Loucy (cell line): ENCODE results near the gene OPRM1.

Experiments
- H2AFZ ChIP-seq: fragments of 200-600 bp; sonication (generic); 2 replicates; pipeline ENCODE4 v1.6.0; 2016; ENCODE audit warnings: antibody characterized with exemption, mild to moderate bottlenecking, low read length, moderate library complexity
- H3F3A ChIP-seq: fragments of 200-600 bp; 2 replicates; pipeline ENCODE4 v1.6.0; 2016; ENCODE audit warnings: antibody characterized with exemption, low read depth, mild to moderate bottlenecking
- H3K27me3 ChIP-seq: fragments of 200-600 bp; sonication (generic); 2 replicates; pipeline ENCODE4 v1.6.1; 2014; ENCODE audit warnings: low read length, mild to moderate bottlenecking; ENCODE audit not compliant: insufficient read depth, poor library complexity, severe bottlenecking
- H3K36me3 ChIP-seq: fragments of 200-600 bp; sonication (generic); 2 replicates; pipeline ENCODE4 v1.6.1; 2016; ENCODE audit warnings: low read length; ENCODE audit not compliant: insufficient read depth
- H3K4me1 ChIP-seq: fragments of 200-600 bp; sonication (generic); 2 replicates; pipeline ENCODE4 v1.5.1; 2014; ENCODE audit warnings: low read length, mild to moderate bottlenecking; ENCODE audit not compliant: insufficient read depth, poor library complexity, severe bottlenecking
- H3K4me2 ChIP-seq: fragments of 200-600 bp; sonication (generic); 2 replicates; pipeline ENCODE4 v1.6.0; 2014; ENCODE audit warnings: antibody characterized with exemption, low read length, low read depth, mild to moderate bottlenecking; ENCODE audit not compliant: poor library complexity, severe bottlenecking
- H3K4me3 ChIP-seq: fragments of 200-600 bp; sonication (generic); 2 replicates; pipeline ENCODE4 v1.5.1; 2014; ENCODE audit warnings: low read length, mild to moderate bottlenecking, mixed read lengths; ENCODE audit not compliant: poor library complexity, severe bottlenecking
- H3K79me2 ChIP-seq: fragments of 200-600 bp; sonication (generic); 2 replicates; pipeline ENCODE4 v1.6.1; 2014; ENCODE audit warnings: low read length; ENCODE audit not compliant: insufficient read depth
- H3K9ac ChIP-seq: fragments of 200-600 bp; sonication (generic); 2 replicates; pipeline ENCODE4 v1.6.0; 2014; ENCODE audit warnings: mild to moderate bottlenecking, low read depth, low read length, moderate library complexity; ENCODE audit not compliant: poor library complexity, severe bottlenecking
- H3K9me2 ChIP-seq: fragments of 200-600 bp; sonication (generic); replicated peaks from 2 replicates; pipeline ENCODE4 v1.6.1; 2016; ENCODE audit warnings: low read depth, low read length, mixed read lengths
- H3K9me3 ChIP-seq: fragments of 200-600 bp; sonication (generic); 2 replicates; pipeline ENCODE4 v1.6.1; 2014; ENCODE audit warnings: mild to moderate bottlenecking, antibody characterized with exemption, low read length, low read depth; ENCODE audit not compliant: insufficient read depth
- H4K20me1 ChIP-seq: fragments of 200-600 bp; sonication (generic); 2 replicates; pipeline ENCODE4 v1.6.0; 2014; ENCODE audit warnings: antibody characterized with exemption, low read length, mild to moderate bottlenecking; ENCODE audit not compliant: insufficient read depth, poor library complexity, severe bottlenecking
- EZH2phosphoT487 ChIP-seq: fragments of 200-600 bp; IDR thresholded peaks from 2 replicates; pipeline ENCODE4 v1.6.1; 2018; ENCODE audit warnings: antibody characterized with exemption, mild to moderate bottlenecking, moderate library complexity, borderline replicate concordance
- TF ChIP-seq, protein P1 (sequence below): fragments of 200-600 bp; sonication (generic); conservative IDR thresholded peaks from 2 replicates; pipeline ENCODE4 v1.5.1; 2014; ENCODE audit warnings: mild to moderate bottlenecking, antibody characterized with exemption, low read length

OPRM1 gene

GRCh38 chr6:154261688-154262397 is 222.8 kb downstream of the OPRM1 start:
- Histone ChIP-seq H2AFZ (no peak overlapping the region), H3F3A (no peaks in the 10 kb centered on the region), H3K27me3 (no peaks in the 10 kb centered on the region), H3K4me3 (no peak overlapping the region), H3K9me2 (no peaks in the 10 kb centered on the region), H3K9me3 (no peaks in the 10 kb centered on the region), H3K36me3 (no peaks in the 10 kb centered on the region), H3K4me1 (peaks cover 21% of the 10 kb centered on the region), H4K20me1 (no peaks in the 10 kb centered on the region), H3K9ac (no peak overlapping the region), H3K4me2 (no peak overlapping the region), H3K79me2 (no peaks in the 10 kb centered on the region)
- no peak for TF ChIP-seq EZH2phosphoT487
- TF ChIP-seq, protein P1, sequence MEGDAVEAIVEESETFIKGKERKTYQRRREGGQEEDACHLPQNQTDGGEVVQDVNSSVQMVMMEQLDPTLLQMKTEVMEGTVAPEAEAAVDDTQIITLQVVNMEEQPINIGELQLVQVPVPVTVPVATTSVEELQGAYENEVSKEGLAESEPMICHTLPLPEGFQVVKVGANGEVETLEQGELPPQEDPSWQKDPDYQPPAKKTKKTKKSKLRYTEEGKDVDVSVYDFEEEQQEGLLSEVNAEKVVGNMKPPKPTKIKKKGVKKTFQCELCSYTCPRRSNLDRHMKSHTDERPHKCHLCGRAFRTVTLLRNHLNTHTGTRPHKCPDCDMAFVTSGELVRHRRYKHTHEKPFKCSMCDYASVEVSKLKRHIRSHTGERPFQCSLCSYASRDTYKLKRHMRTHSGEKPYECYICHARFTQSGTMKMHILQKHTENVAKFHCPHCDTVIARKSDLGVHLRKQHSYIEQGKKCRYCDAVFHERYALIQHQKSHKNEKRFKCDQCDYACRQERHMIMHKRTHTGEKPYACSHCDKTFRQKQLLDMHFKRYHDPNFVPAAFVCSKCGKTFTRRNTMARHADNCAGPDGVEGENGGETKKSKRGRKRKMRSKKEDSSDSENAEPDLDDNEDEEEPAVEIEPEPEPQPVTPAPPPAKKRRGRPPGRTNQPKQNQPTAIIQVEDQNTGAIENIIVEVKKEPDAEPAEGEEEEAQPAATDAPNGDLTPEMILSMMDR: no peak

DNA sequence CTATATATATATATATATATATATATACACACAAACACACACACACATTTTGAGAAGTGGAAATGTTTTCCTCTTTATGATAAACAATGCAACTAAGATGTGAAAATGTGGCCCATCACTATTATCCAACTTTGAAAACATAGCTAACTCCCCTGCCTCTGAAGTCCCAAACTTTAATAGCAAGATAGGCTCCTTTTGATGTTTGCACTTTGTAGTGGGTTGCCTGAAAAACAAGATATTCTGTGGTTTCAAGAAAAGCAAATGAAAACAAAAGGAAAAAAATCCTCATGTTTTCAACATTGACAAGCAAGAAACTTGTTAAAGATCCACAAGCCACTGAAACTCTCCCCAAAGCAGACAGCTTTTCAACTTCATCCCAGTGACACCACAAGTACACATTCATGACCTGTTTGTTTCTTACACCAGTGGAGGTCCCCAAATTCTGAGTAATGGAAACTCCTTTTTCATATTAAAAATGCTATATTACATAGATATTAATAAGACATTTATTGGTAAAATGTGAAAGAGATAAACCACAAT is 227.6 kb downstream of the OPRM1 start:
- Histone ChIP-seq H3F3A (no peaks in the 10 kb centered on the region), H3K9me3 (no peaks in the 10 kb centered on the region), H3K27me3 (no peaks in the 10 kb centered on the region), H3K4me1 (peaks cover 13% of the 10 kb centered on the region), H3K9ac (no peak overlapping the region), H4K20me1 (no peaks in the 10 kb centered on the region), H3K9me2 (no peaks in the 10 kb centered on the region), H3K36me3 (no peaks in the 10 kb centered on the region), H3K4me3 (no peak overlapping the region), H2AFZ (no peak overlapping the region), H3K4me2 (no peak overlapping the region), H3K79me2 (no peaks in the 10 kb centered on the region)
- TF ChIP-seq EZH2phosphoT487: no peak
- TF ChIP-seq, protein P1: no peak

GRCh38 chr6:154267508-154268106 is 228.6 kb downstream of the OPRM1 start:
- Histone ChIP-seq H3K27me3 (no peaks in the 10 kb centered on the region), H3K79me2 (no peaks in the 10 kb centered on the region), H3K4me3 (no peak overlapping the region), H2AFZ (peak overlapping the region; percentile 62; the same call in 1 of the 2 replicates), H3K4me2 (no peak overlapping the region), H3F3A (no peaks in the 10 kb centered on the region), H3K9ac (no peak overlapping the region), H3K4me1 (peaks cover 13% of the 10 kb centered on the region), H3K36me3 (no peaks in the 10 kb centered on the region), H4K20me1 (no peaks in the 10 kb centered on the region), H3K9me3 (no peaks in the 10 kb centered on the region), H3K9me2 (no peaks in the 10 kb centered on the region)
- TF ChIP-seq, protein P1: no peak
- TF ChIP-seq EZH2phosphoT487: no peak
